Muscle layer of duodenum (tissue), 2 donors: ENCODE data around the gene CDC5L.

ENCODE experiments used
- H3K27ac ChIP-seq: one replicate; pipeline ENCODE4 v1.7.0; 2013; ENCODE audit warnings: mild to moderate bottlenecking, low read length
- H3K27me3 ChIP-seq: one replicate; pipeline ENCODE4 v1.7.0; 2013; ENCODE audit warnings: low read depth, mild to moderate bottlenecking, control low read depth, low read length
- H3K36me3 ChIP-seq, 2 donors: one replicate each; pipeline ENCODE4 v1.7.0; 2013; ENCODE audit warnings: low read length in 2 of 2, control low read depth in 1 of 2, mild to moderate bottlenecking in 1 of 2; ENCODE audit not compliant: insufficient read depth in 2 of 2, control insufficient read depth in 1 of 2
- H3K4me1 ChIP-seq, 2 donors: one replicate each; pipeline ENCODE4 v1.7.0; 2013; ENCODE audit warnings: low read length in 2 of 2, mild to moderate bottlenecking in 2 of 2, control low read depth in 1 of 2, moderate library complexity in 1 of 2; ENCODE audit not compliant: insufficient read depth in 2 of 2, control insufficient read depth in 1 of 2
- H3K4me3 ChIP-seq, 2 donors: one replicate each; pipeline ENCODE4 v1.7.0; 2013; ENCODE audit warnings: low read length in 2 of 2, low read depth in 1 of 2, mild to moderate bottlenecking in 1 of 2
- H3K9me3 ChIP-seq, 2 donors: one replicate each; pipeline ENCODE4 v1.7.0; 2013; ENCODE audit warnings: low read length in 2 of 2, control low read depth in 1 of 2, mild to moderate bottlenecking in 1 of 2; ENCODE audit not compliant: control insufficient read depth in 1 of 2
- donor health status: healthy.

Gene CDC5L

GRCh38 chr6:44470115-44470464, 82.6 kb downstream of the CDC5L start:
- H3K4me3 ChIP-seq: no peak overlapping the region
- H3K36me3 ChIP-seq: no peaks in the 10 kb centered on the region
- H3K4me1 ChIP-seq: no peaks in the 10 kb centered on the region
- no peak overlapping the region for H3K27ac ChIP-seq
- H3K27me3 ChIP-seq: no peaks in the 10 kb centered on the region
- H3K9me3 ChIP-seq: no peaks in the 10 kb centered on the region

- no peaks in the 10 kb centered on the region for H3K36me3 ChIP-seq
- no peak overlapping the region for H3K4me3 ChIP-seq
- no peaks in the 10 kb centered on the region for H3K27me3 ChIP-seq
- H3K27ac ChIP-seq: no peak overlapping the region
- no peaks in the 10 kb centered on the region for H3K4me1 ChIP-seq
- H3K9me3 ChIP-seq: no peaks in the 10 kb centered on the region
These were observed 83.2 kb downstream of the CDC5L start for GRCh38 chr6:44470746-44471145.

- Histone ChIP-seq H3K4me3 (no peak overlapping the region), H3K27me3 (no peaks in the 10 kb centered on the region), H3K9me3 (no peaks in the 10 kb centered on the region), H3K36me3 (no peaks in the 10 kb centered on the region), H3K4me1 (no peaks in the 10 kb centered on the region), H3K27ac (no peak overlapping the region)
These were observed 83.9 kb downstream of the CDC5L start for GRCh38 chr6:44471271-44471981.

- Histone ChIP-seq H3K27me3 (no peaks in the 10 kb centered on the region), H3K4me1 (no peaks in the 10 kb centered on the region), H3K36me3 (no peaks in the 10 kb centered on the region), H3K4me3 (no peak overlapping the region), H3K9me3 (no peaks in the 10 kb centered on the region), H3K27ac (no peak overlapping the region)
These were observed 84.9 kb downstream of the CDC5L start for GRCh38 chr6:44472250-44472945.

- Histone ChIP-seq H3K36me3 (no peaks in the 10 kb centered on the region), H3K9me3 (no peaks in the 10 kb centered on the region), H3K27me3 (no peaks in the 10 kb centered on the region), H3K27ac (no peak overlapping the region), H3K4me1 (no peaks in the 10 kb centered on the region), H3K4me3 (no peak overlapping the region)
These were observed 86.1 kb downstream of the CDC5L start for GRCh38 chr6:44473393-44474189.

GRCh38 chr6:44474190-44474631, 86.7 kb downstream of the CDC5L start:
- H3K27me3 ChIP-seq: no peaks in the 10 kb centered on the region

GRCh38 chr6:44474643-44475042, 87.1 kb downstream of the CDC5L start:
- no peaks in the 10 kb centered on the region for H3K36me3 ChIP-seq
- H3K27me3 ChIP-seq: no peaks in the 10 kb centered on the region
- no peaks in the 10 kb centered on the region for H3K4me1 ChIP-seq

More at GRCh38 chr6:44474190-44474631, 86.7 kb downstream of the CDC5L start:
- no peaks in the 10 kb centered on the region for H3K9me3 ChIP-seq
- no peaks in the 10 kb centered on the region for H3K4me1 ChIP-seq
- no peak overlapping the region for H3K4me3 ChIP-seq
- H3K36me3 ChIP-seq: no peaks in the 10 kb centered on the region
- no peak overlapping the region for H3K27ac ChIP-seq

GRCh38 chr6:44475417-44475778, 87.9 kb downstream of the CDC5L start:
- Histone ChIP-seq H3K4me3 (peak overlapping the region in 1 of 2 donors; percentile 3), H3K27me3 (no peaks in the 10 kb centered on the region), H3K27ac (no peak overlapping the region), H3K4me1 (no peaks in the 10 kb centered on the region), H3K36me3 (no peaks in the 10 kb centered on the region), H3K9me3 (no peaks in the 10 kb centered on the region)

More at GRCh38 chr6:44474643-44475042, 87.1 kb downstream of the CDC5L start:
- H3K9me3 ChIP-seq: no peaks in the 10 kb centered on the region
- no peak overlapping the region for H3K4me3 ChIP-seq
- no peak overlapping the region for H3K27ac ChIP-seq

- Histone ChIP-seq H3K27ac (no peak overlapping the region), H3K4me3 (peak overlapping the region in 1 of 2 donors; percentile 3), H3K4me1 (no peaks in the 10 kb centered on the region), H3K9me3 (no peaks in the 10 kb centered on the region), H3K27me3 (no peaks in the 10 kb centered on the region), H3K36me3 (no peaks in the 10 kb centered on the region)
These were observed 88.4 kb downstream of the CDC5L start for GRCh38 chr6:44475779-44476434.

GRCh38 chr6:44476849-44477248, 89.3 kb downstream of the CDC5L start:
- Histone ChIP-seq H3K27me3 (no peaks in the 10 kb centered on the region), H3K27ac (no peak overlapping the region)

GRCh38 chr6:44477293-44477894, 89.9 kb downstream of the CDC5L start:
- H3K27me3 ChIP-seq: no peaks in the 10 kb centered on the region
- no peaks in the 10 kb centered on the region for H3K4me1 ChIP-seq
- H3K9me3 ChIP-seq: no peaks in the 10 kb centered on the region
- no peak overlapping the region for H3K4me3 ChIP-seq
- no peak overlapping the region for H3K27ac ChIP-seq
- no peaks in the 10 kb centered on the region for H3K36me3 ChIP-seq

More at GRCh38 chr6:44476849-44477248, 89.3 kb downstream of the CDC5L start:
- H3K9me3 ChIP-seq: no peaks in the 10 kb centered on the region
- H3K4me1 ChIP-seq: no peaks in the 10 kb centered on the region
- H3K4me3 ChIP-seq: no peak overlapping the region
- no peaks in the 10 kb centered on the region for H3K36me3 ChIP-seq
